Panc1 (cell line): Measurements from ENCODE around the gene CACNA1I.

Experiments used
- CTCF ChIP-seq: fragments of 450-650 bp; IDR thresholded peaks from 2 replicates; pipeline ENCODE4 v1.5.1; 2017; ENCODE audit warnings: mild to moderate bottlenecking
- POLR2AphosphoS5 ChIP-seq: IDR thresholded peaks from 2 replicates; pipeline ENCODE4 v1.6.1; 2012; ENCODE audit warnings: mild to moderate bottlenecking, low read depth, low read length, moderate library complexity
- SIN3A ChIP-seq: IDR thresholded peaks from 2 replicates; pipeline ENCODE4 v1.6.1; 2012; ENCODE audit warnings: low read depth, mild to moderate bottlenecking, low read length, moderate library complexity, borderline replicate concordance; ENCODE audit not compliant: insufficient read depth
- TCF7L2 ChIP-seq: IDR thresholded peaks from 2 replicates; pipeline ENCODE4 v1.6.1; 2011; ENCODE audit warnings: mild to moderate bottlenecking, low read depth, low read length, inconsistent platforms

- TF ChIP-seq CTCF (no peak), TCF7L2 (no peak), POLR2AphosphoS5 (no peak), SIN3A (no peak)
Observed at GRCh38 chr22:39593066-39593930, 22.7 kb downstream of the CACNA1I start.
